Endodermal cell (in vitro differentiated cells): ENCODE results near the gene SLC44A4. TPM values are rescaled to one million over a fixed set of nuclear protein-coding genes. Genes with fewer than 3 reads are reported as not detected.

Experiments used
- DNase-seq: peaks from one replicate; pipeline ENCODE4 v3.0.0-alpha.2; 2017
- H3K27ac ChIP-seq: 2 replicates; pipeline ENCODE4 v1.5.1; 2013; ENCODE audit warnings: mild to moderate bottlenecking, low read depth, low read length, moderate library complexity
- H3K27me3 ChIP-seq: 2 replicates; pipeline ENCODE4 v1.6.1; 2013; ENCODE audit warnings: mild to moderate bottlenecking, low read length, moderate library complexity; ENCODE audit not compliant: insufficient read depth, control insufficient read depth, poor library complexity, severe bottlenecking
- H3K36me3 ChIP-seq: 2 replicates; pipeline ENCODE4 v1.7.0; 2013; ENCODE audit warnings: mild to moderate bottlenecking, low read length, moderate library complexity; ENCODE audit not compliant: control insufficient read depth, insufficient read depth
- H3K4me1 ChIP-seq: one replicate; pipeline ENCODE4 v1.7.0; 2013; ENCODE audit warnings: low read length; ENCODE audit not compliant: control insufficient read depth, insufficient read depth
- H3K4me3 ChIP-seq: 2 replicates; pipeline ENCODE4 v1.5.1; 2013; ENCODE audit warnings: mild to moderate bottlenecking, low read length, moderate library complexity
- H3K9ac ChIP-seq: 2 replicates; pipeline ENCODE4 v1.6.1; 2013; ENCODE audit warnings: mild to moderate bottlenecking, low read length, moderate library complexity; ENCODE audit not compliant: poor library complexity, severe bottlenecking; ENCODE audit errors: extremely low read depth
- H3K9me3 ChIP-seq: 2 replicates; pipeline ENCODE4 v1.6.1; 2013; ENCODE audit warnings: mild to moderate bottlenecking, low read length, moderate library complexity; ENCODE audit not compliant: control insufficient read depth
- H3K27ac Mint-ChIP-seq: 2 replicates; pipeline ENCODE4 v1.8.0; 2020; ENCODE audit warnings: mixed read lengths
- H3K27me3 Mint-ChIP-seq: 2 replicates; pipeline ENCODE4 v1.8.0; 2021; ENCODE audit warnings: mild to moderate bottlenecking, mixed read lengths; ENCODE audit not compliant: insufficient read depth
- H3K36me3 Mint-ChIP-seq: 2 replicates; pipeline ENCODE4 v1.8.0; 2020; ENCODE audit warnings: low read depth, mixed read lengths
- H3K4me1 Mint-ChIP-seq: 2 replicates; pipeline ENCODE4 v1.8.0; 2020; ENCODE audit warnings: mixed read lengths
- H3K4me3 Mint-ChIP-seq: 2 replicates; pipeline ENCODE4 v1.8.0; 2020; ENCODE audit warnings: mild to moderate bottlenecking, moderate library complexity, mixed read lengths
- H3K9me3 Mint-ChIP-seq: 2 replicates; pipeline ENCODE4 v1.8.0; 2020; ENCODE audit warnings: mild to moderate bottlenecking, mixed read lengths
- CTCF ChIP-seq: fragments of 200-600 bp; sonication (generic); conservative IDR thresholded peaks from 2 replicates; pipeline ENCODE4 v1.5.0; 2021; ENCODE audit warnings: antibody characterized with exemption, mild to moderate bottlenecking
- WGBS, 2 experiments: methylation state at CpG; one replicate each; pipeline versions ENCODE4 v1.1.5 to v1.1.7; 2013; ENCODE audit warnings: missing lambda C conversion rate in 2 of 2, mixed read lengths in 1 of 2; ENCODE audit not compliant: insufficient coverage in 1 of 2, insufficient read length in 1 of 2; 5-methylcytosine and 5-hydroxymethylcytosine counted together
- total RNA-seq, 2 donors: library from RNA; stranded (reverse); fragmentation: NEBNext Ultra II Directional in 1 of 2; extraction: Animal tissue kit (Norgen Biotek cat#: 25700) in 1 of 2; gene quantifications; 2 replicates in 1 of 2; 3 replicates in 1 of 2; pipeline ENCODE4 v1.2.1, GENCODE V29; 2021

SLC44A4 gene
- total RNA-seq, 2 donors from 2014 or later = 1.3 to 3.6 TPM

GRCh38 chr6:31834367-31835250 is 44.2 kb downstream of the SLC44A4 start:
- Histone ChIP-seq H3K4me1 (no peaks in the 10 kb centered on the region), H3K4me3 (peak overlapping the region; percentile 96), H3K36me3 (peaks cover 37% of the 10 kb centered on the region), H3K27ac (peak overlapping the region; percentile 97), H3K9me3 (no peaks in the 10 kb centered on the region), H3K27me3 (no peaks in the 10 kb centered on the region), H3K9ac (peak overlapping the region; percentile 90)
- Mint-ChIP-seq H3K4me1 (peaks cover 21% of the 10 kb centered on the region), H3K27ac (peak overlapping the region; percentile 99), H3K4me3 (peak overlapping the region; percentile 100), H3K36me3 (peaks cover 44% of the 10 kb centered on the region), H3K27me3 (no peaks in the 10 kb centered on the region), H3K9me3 (no peaks in the 10 kb centered on the region)
- peak; percentile 90 for DNase-seq
- no peak for TF ChIP-seq CTCF
- WGBS, 2 experiments = 1 to 2% methylated on average over 47 to 59 of the region's 59 CpGs

- Histone ChIP-seq H3K27ac (no peak overlapping the region), H3K27me3 (no peaks in the 10 kb centered on the region), H3K9ac (no peak overlapping the region), H3K36me3 (peaks cover 8% of the 10 kb centered on the region), H3K9me3 (no peaks in the 10 kb centered on the region), H3K4me3 (peak overlapping the region; percentile 95), H3K4me1 (no peaks in the 10 kb centered on the region)
- 96% methylated on average over 8 to 15 of the region's 15 CpGs for WGBS, 2 experiments
- no peak overlapping the region for H3K27ac Mint-ChIP-seq
- H3K9me3 Mint-ChIP-seq = no peaks in the 10 kb centered on the region
- H3K36me3 Mint-ChIP-seq = peaks cover 15% of the 10 kb centered on the region
- H3K4me3 Mint-ChIP-seq = peak overlapping the region; percentile 68
- peaks cover 14% of the 10 kb centered on the region for H3K4me1 Mint-ChIP-seq
- DNase-seq = no peak
- no peaks in the 10 kb centered on the region for H3K27me3 Mint-ChIP-seq
- TF ChIP-seq CTCF = no peak
Observed at GRCh38 chr6:31831350-31832215, 47.2 kb downstream of the SLC44A4 start.

- peak overlapping the region; percentile 68 for H3K4me3 Mint-ChIP-seq
- H3K9me3 Mint-ChIP-seq = no peaks in the 10 kb centered on the region
- H3K36me3 Mint-ChIP-seq = peaks cover 8% of the 10 kb centered on the region
- Histone ChIP-seq H3K4me3 (peak overlapping the region; percentile 95), H3K27ac (no peak overlapping the region), H3K27me3 (no peaks in the 10 kb centered on the region), H3K9ac (peak overlapping the region; percentile 74), H3K4me1 (no peaks in the 10 kb centered on the region), H3K36me3 (peaks cover 1% of the 10 kb centered on the region), H3K9me3 (no peaks in the 10 kb centered on the region)
- DNase-seq = no peak
- no peak for TF ChIP-seq CTCF
- WGBS, 2 experiments = 86 to 92% methylated on average over 6 of the region's 6 CpGs
- H3K27me3 Mint-ChIP-seq = no peaks in the 10 kb centered on the region
- peak overlapping the region; percentile 91 for H3K27ac Mint-ChIP-seq
- peaks cover 12% of the 10 kb centered on the region for H3K4me1 Mint-ChIP-seq
Observed at GRCh38 chr6:31830886-31831335, 47.9 kb downstream of the SLC44A4 start.
